Stimulated activated CD8-positive, alpha-beta memory T cell treated with anti-CD3 and anti-CD28 coated beads, Interleukin-7, amount 100 ng/mL, for 24 hours (primary cell): Measurements from ENCODE around the gene DDX51.

ENCODE experiments used
- DNase-seq: peaks from one replicate; pipeline ENCODE4 v3.0.0-alpha.2; 2020; ENCODE audit warnings: low read depth

DDX51 gene

GRCh38 chr12:132178801-132179401 is 34.8 kb upstream of the DDX51 start:
- no peak for DNase-seq

GRCh38 chr12:132178316-132178715 is 34.2 kb upstream of the DDX51 start:
- no peak for DNase-seq

- DNase-seq = no peak
These were observed 32.9 kb upstream of the DDX51 start for GRCh38 chr12:132176920-132177551.

GRCh38 chr12:132176385-132176919 is 32.3 kb upstream of the DDX51 start:
- no peak for DNase-seq

- no peak for DNase-seq
These were observed 31.6 kb upstream of the DDX51 start for GRCh38 chr12:132175496-132176384.

- no peak for DNase-seq
These were observed 30.8 kb upstream of the DDX51 start for GRCh38 chr12:132174839-132175490.

- DNase-seq = no peak
These were observed 30.1 kb upstream of the DDX51 start for GRCh38 chr12:132174015-132174838.

GRCh38 chr12:132173135-132174014 is 29.3 kb upstream of the DDX51 start:
- DNase-seq = no peak

GRCh38 chr12:132172619-132173018 is 28.5 kb upstream of the DDX51 start:
- no peak for DNase-seq

GRCh38 chr12:132171968-132172521 is 27.9 kb upstream of the DDX51 start:
- no peak for DNase-seq

- DNase-seq = no peak
These were observed 27.3 kb upstream of the DDX51 start for GRCh38 chr12:132171293-132171967.

- DNase-seq = no peak
These were observed 26.6 kb upstream of the DDX51 start for GRCh38 chr12:132170637-132171292.

- no peak for DNase-seq
These were observed 26.0 kb upstream of the DDX51 start for GRCh38 chr12:132170094-132170636.

GRCh38 chr12:132169376-132169775 is 25.3 kb upstream of the DDX51 start:
- DNase-seq = no peak

GRCh38 chr12:132168311-132169031 is 24.4 kb upstream of the DDX51 start:
- DNase-seq = no peak

GRCh38 chr12:132167611-132168310 is 23.6 kb upstream of the DDX51 start:
- DNase-seq = no peak
